ENCODE measurements around the gene TUBB6. TPM values are rescaled to one million over a fixed set of nuclear protein-coding genes. Genes with fewer than 3 reads are reported as not detected.

The TUBB6 gene
- total RNA-seq, 4 donors from 2014 or later, result 61.0 to 164 (median 108) TPM

DNA sequence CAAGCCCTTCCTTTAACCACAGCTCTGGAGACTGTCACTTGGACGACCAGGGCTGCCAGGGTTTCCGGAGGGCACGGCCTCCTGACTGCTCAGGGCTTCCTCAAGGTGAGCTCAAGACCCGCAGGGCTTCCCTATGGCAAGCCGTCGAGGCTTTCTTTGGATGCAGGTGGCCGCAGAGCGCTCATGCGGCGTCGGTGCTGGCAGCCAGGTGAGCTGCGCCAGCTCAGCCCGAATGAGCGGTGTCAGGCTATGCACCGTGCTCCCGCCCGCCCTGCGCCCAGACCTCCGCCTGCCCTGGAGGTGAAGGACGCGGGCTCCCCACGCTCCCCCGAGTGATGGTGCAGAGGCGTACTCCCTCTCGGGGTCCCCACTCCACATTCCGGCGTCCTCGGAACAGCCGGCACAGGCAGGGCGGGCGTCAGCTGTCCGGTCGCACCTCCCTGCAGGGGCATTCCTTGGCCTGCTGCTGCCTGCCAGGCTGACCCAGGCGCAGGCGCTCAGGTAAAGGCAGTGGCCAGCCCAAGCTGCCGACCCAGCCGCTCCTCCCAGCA lies 20.8 kb upstream of the TUBB6 start:
- in situ Hi-C loops (cut with MboI; ENCODE audit: low pct_ligation_motif_present in 1 of 4, low pct_unique_long_range_greater_than_20kb in 1 of 4, low sequenced_read_pairs in 3 of 4) (no loop called here), intact Hi-C loops (cut with DNase I; ENCODE audit: low total_unique reads) (no loop called here)
- 16% methylated on average over 19 of the region's 37 CpGs; no CpG with 5 or more reads in 1 of the 2 donors for WGBS, 2 donors (ENCODE audit: low coverage in 1 of 2)
- no peak for DNase-seq
- H3K4me1 ChIP-seq, result peaks cover 9 to 21% (median 16%) of the 10 kb centered on the region in 4 donors
- H3K27me3 ChIP-seq, result peaks cover 53% of the 10 kb centered on the region
- peak overlapping the region; percentile 65 to 88 (median 74) for H3K27ac ChIP-seq
- no peaks in the 10 kb centered on the region for H3K9me3 ChIP-seq
- no peak for TF ChIP-seq EP300 (IDR thresholded peaks at IDR 0.05; ENCODE audit: low read depth)
- TF ChIP-seq POLR2AphosphoS5 (IDR thresholded peaks at IDR 0.05), result no peak
- TF ChIP-seq, protein P1, sequence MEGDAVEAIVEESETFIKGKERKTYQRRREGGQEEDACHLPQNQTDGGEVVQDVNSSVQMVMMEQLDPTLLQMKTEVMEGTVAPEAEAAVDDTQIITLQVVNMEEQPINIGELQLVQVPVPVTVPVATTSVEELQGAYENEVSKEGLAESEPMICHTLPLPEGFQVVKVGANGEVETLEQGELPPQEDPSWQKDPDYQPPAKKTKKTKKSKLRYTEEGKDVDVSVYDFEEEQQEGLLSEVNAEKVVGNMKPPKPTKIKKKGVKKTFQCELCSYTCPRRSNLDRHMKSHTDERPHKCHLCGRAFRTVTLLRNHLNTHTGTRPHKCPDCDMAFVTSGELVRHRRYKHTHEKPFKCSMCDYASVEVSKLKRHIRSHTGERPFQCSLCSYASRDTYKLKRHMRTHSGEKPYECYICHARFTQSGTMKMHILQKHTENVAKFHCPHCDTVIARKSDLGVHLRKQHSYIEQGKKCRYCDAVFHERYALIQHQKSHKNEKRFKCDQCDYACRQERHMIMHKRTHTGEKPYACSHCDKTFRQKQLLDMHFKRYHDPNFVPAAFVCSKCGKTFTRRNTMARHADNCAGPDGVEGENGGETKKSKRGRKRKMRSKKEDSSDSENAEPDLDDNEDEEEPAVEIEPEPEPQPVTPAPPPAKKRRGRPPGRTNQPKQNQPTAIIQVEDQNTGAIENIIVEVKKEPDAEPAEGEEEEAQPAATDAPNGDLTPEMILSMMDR (IDR thresholded peaks at IDR 0.05), result no peak
- no peak for TF ChIP-seq POLR2A (IDR thresholded peaks at IDR 0.05)
- peak overlapping the region in 3 of 4 donors; percentile 12 to 46 (median 37) for H3K4me3 ChIP-seq
- H3K36me3 ChIP-seq, result no peaks in the 10 kb centered on the region

DNA sequence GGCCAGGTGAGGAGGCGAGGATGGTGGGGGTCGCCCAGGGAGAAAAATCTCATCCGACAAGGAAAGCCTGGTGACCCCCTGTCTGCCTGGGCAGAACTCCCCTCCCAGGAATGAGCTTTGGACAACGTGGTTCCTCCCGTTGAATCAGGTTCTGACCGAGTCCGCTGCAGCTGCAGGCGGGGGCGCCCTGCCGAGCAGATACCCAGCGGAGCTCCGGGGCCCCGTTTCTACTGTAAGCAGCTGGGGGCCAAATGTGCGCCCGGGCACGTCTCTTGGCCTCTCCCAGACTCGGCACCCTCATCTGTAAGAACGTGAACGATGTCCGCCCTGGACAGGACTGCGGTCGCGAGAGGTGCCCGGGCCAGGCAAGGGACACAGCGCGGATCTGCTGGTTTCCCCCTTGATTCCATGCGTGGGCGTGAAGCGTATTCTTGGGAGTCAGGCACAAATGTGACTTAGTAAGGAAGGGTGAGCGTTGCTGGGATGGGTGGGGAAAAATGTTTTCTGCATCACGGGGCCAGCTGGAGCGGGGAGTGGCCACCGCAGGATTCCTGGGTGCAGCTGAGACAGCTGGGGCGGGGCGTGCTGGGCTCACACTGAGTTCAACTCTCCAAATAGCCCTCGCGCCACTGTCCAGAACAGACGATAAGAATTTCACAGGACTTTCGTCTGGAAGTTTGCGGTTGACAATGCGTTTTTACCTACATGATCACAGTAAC lies 20.2 kb upstream of the TUBB6 start:
- intact Hi-C loops (cut with DNase I; ENCODE audit: low total_unique reads) (loop anchor here (1.0 kb wide), 1 partner anchor 20 kb away; the partner anchor contains the start of gene TUBB6), in situ Hi-C loops (cut with MboI; ENCODE audit: low pct_ligation_motif_present in 1 of 4, low pct_unique_long_range_greater_than_20kb in 1 of 4, low sequenced_read_pairs in 3 of 4) (no loop called here)
- TF ChIP-seq EP300 (IDR thresholded peaks at IDR 0.05; ENCODE audit: low read depth), result no peak
- TF ChIP-seq POLR2A (IDR thresholded peaks at IDR 0.05), result peak; percentile 24
- peak; percentile 63 to 80 (median 68) for TF ChIP-seq POLR2AphosphoS5 (IDR thresholded peaks at IDR 0.05)
- whole genome bisulfite sequencing, 2 donors (ENCODE audit: low coverage in 1 of 2), result 5% methylated on average over 41 of the region's 41 CpGs; no CpG with 5 or more reads in 1 of the 2 donors
- Histone ChIP-seq H3K4me1 (peaks cover 9 to 21% (median 16%) of the 10 kb centered on the region in 4 donors), H3K27ac (peak overlapping the region; percentile 65 to 88 (median 74)), H3K36me3 (no peaks in the 10 kb centered on the region), H3K4me3 (peak overlapping the region; percentile 5 to 46 (median 24)), H3K27me3 (peaks cover 53% of the 10 kb centered on the region), H3K9me3 (no peaks in the 10 kb centered on the region)
- peak; percentile 81 for DNase-seq

DNA sequence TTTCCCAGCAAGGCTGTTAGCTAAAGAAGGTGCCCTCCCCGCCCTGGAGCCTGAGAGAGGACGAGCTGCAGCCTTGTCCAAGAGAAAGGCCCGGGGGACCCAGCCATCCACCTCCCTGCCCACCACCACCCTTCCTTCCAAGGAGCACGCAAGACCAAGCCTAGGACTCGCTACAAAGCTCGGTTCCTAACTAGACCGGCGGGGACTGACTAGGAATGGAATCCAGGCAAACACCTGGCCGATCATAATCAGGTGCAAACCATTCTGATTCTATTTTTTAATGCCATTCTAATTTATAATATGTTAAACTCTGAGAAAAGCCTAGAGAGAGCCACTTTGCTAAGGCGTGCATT lies 19.7 kb upstream of the TUBB6 start:
- in situ Hi-C loops (cut with MboI; ENCODE audit: low pct_ligation_motif_present in 1 of 4, low pct_unique_long_range_greater_than_20kb in 1 of 4, low sequenced_read_pairs in 3 of 4), result no loop called here
- intact Hi-C loops (cut with DNase I; ENCODE audit: low total_unique reads), result loop anchor here (1.0 kb wide), 1 partner anchor 20 kb away; the partner anchor contains the start of gene TUBB6
- WGBS, 2 donors (ENCODE audit: low coverage in 1 of 2), result 13 to 14% methylated on average over 7 to 10 of the region's 10 CpGs
- H3K9me3 ChIP-seq, result no peaks in the 10 kb centered on the region
- peaks cover 9 to 21% (median 16%) of the 10 kb centered on the region in 4 donors for H3K4me1 ChIP-seq
- TF ChIP-seq POLR2A (IDR thresholded peaks at IDR 0.05), result no peak
- no peak for TF ChIP-seq POLR2AphosphoS5 (IDR thresholded peaks at IDR 0.05)
- no peak for TF ChIP-seq EP300 (IDR thresholded peaks at IDR 0.05; ENCODE audit: low read depth)
- TF ChIP-seq, protein P1 (IDR thresholded peaks at IDR 0.05), result no peak
- peaks cover 53% of the 10 kb centered on the region for H3K27me3 ChIP-seq
- H3K4me3 ChIP-seq, result peak overlapping the region in 3 of 4 donors; percentile 12 to 46 (median 37)
- peak overlapping the region; percentile 61 to 88 (median 74) for H3K27ac ChIP-seq
- no peaks in the 10 kb centered on the region for H3K36me3 ChIP-seq
- no peak for DNase-seq

DNA sequence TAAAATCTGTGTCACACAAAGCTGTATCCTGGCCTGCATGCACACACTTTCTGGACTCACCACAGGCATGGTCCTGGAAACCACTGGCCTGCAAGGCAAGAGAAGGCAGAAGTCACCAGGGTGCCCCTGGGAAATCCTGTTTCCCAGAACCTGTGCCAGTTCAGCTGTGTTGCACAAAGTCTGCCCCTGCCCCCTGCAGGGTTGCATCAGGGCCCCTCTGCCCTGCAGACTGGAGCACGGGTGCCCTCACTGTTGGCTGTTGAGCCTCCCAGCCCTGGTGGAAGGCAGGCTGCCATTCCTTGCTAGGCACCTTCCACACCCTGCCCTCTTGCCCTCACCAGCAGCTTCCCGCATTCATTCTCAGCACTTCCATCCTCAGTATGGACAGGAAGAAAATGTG lies 18.0 kb upstream of the TUBB6 start:
- Histone ChIP-seq H3K27ac (no peak overlapping the region), H3K4me3 (no peak overlapping the region), H3K9me3 (no peaks in the 10 kb centered on the region), H3K27me3 (peaks cover 49% of the 10 kb centered on the region), H3K4me1 (peaks cover 9 to 21% (median 16%) of the 10 kb centered on the region in 4 donors), H3K36me3 (no peaks in the 10 kb centered on the region)
- WGBS, 2 donors (ENCODE audit: low coverage in 1 of 2), result 78 to 83% methylated on average over 1 to 2 of the region's 2 CpGs
- intact Hi-C loops (cut with DNase I; ENCODE audit: low total_unique reads) (no loop called here), in situ Hi-C loops (cut with MboI; ENCODE audit: low pct_ligation_motif_present in 1 of 4, low pct_unique_long_range_greater_than_20kb in 1 of 4, low sequenced_read_pairs in 3 of 4) (no loop called here)
- DNase-seq, result no peak
- TF ChIP-seq, protein P1 (IDR thresholded peaks at IDR 0.05), result no peak
- TF ChIP-seq POLR2A (IDR thresholded peaks at IDR 0.05) (no peak), EP300 (IDR thresholded peaks at IDR 0.05; ENCODE audit: low read depth) (no peak), POLR2AphosphoS5 (IDR thresholded peaks at IDR 0.05) (no peak)

Data from transverse colon (tissue), 4 donors.